Nephron progenitor cell (in vitro differentiated cells): ENCODE measurements around the gene KCNQ2.
A peak's percentile ranks its signal among the peaks of the same experiment; 100 is the strongest.

Experiments used
- DNase-seq: peaks from one replicate; pipeline ENCODE4 v3.0.0; 2021
- H3K27ac Mint-ChIP-seq: 2 replicates; pipeline ENCODE4 v1.8.0; 2021; ENCODE audit warnings: mild to moderate bottlenecking, moderate library complexity, mixed read lengths
- H3K27me3 Mint-ChIP-seq: 2 replicates; pipeline ENCODE4 v1.8.0; 2021; ENCODE audit warnings: mild to moderate bottlenecking, low read depth, mixed read lengths; ENCODE audit not compliant: poor library complexity
- H3K36me3 Mint-ChIP-seq: 2 replicates; pipeline ENCODE4 v1.8.0; 2021; ENCODE audit warnings: low read depth, mixed read lengths
- H3K4me1 Mint-ChIP-seq: 2 replicates; pipeline ENCODE4 v1.8.0; 2021; ENCODE audit warnings: mixed read lengths
- H3K4me3 Mint-ChIP-seq: 2 replicates; pipeline ENCODE4 v1.8.0; 2021; ENCODE audit warnings: mild to moderate bottlenecking, moderate library complexity, mixed read lengths
- H3K9me3 Mint-ChIP-seq: 2 replicates; pipeline ENCODE4 v1.8.0; 2021; ENCODE audit warnings: mild to moderate bottlenecking, moderate library complexity, mixed read lengths
- CTCF ChIP-seq: fragments of 200-600 bp; sonication (generic); IDR thresholded peaks from 2 replicates; pipeline ENCODE4 v1.5.0; 2021; ENCODE audit warnings: antibody characterized with exemption

KCNQ2 gene

GRCh38 chr20:63502671-63503172, 30.3 kb upstream of the KCNQ2 start:
- TF ChIP-seq CTCF = no peak
- no peak overlapping the region for H3K27ac Mint-ChIP-seq
- H3K9me3 Mint-ChIP-seq = peaks cover 35% of the 10 kb centered on the region
- H3K27me3 Mint-ChIP-seq = peaks cover 72% of the 10 kb centered on the region
- DNase-seq = no peak
- no peak overlapping the region for H3K4me3 Mint-ChIP-seq
- H3K4me1 Mint-ChIP-seq = peaks cover 6% of the 10 kb centered on the region
- H3K36me3 Mint-ChIP-seq = peaks cover 5% of the 10 kb centered on the region

GRCh38 chr20:63501818-63502670, 29.6 kb upstream of the KCNQ2 start:
- Mint-ChIP-seq H3K9me3 (peaks cover 32% of the 10 kb centered on the region), H3K36me3 (peaks cover 5% of the 10 kb centered on the region), H3K27me3 (peaks cover 75% of the 10 kb centered on the region), H3K4me3 (no peak overlapping the region), H3K27ac (no peak overlapping the region), H3K4me1 (peaks cover 6% of the 10 kb centered on the region)
- no peak for TF ChIP-seq CTCF
- DNase-seq = no peak

DNA sequence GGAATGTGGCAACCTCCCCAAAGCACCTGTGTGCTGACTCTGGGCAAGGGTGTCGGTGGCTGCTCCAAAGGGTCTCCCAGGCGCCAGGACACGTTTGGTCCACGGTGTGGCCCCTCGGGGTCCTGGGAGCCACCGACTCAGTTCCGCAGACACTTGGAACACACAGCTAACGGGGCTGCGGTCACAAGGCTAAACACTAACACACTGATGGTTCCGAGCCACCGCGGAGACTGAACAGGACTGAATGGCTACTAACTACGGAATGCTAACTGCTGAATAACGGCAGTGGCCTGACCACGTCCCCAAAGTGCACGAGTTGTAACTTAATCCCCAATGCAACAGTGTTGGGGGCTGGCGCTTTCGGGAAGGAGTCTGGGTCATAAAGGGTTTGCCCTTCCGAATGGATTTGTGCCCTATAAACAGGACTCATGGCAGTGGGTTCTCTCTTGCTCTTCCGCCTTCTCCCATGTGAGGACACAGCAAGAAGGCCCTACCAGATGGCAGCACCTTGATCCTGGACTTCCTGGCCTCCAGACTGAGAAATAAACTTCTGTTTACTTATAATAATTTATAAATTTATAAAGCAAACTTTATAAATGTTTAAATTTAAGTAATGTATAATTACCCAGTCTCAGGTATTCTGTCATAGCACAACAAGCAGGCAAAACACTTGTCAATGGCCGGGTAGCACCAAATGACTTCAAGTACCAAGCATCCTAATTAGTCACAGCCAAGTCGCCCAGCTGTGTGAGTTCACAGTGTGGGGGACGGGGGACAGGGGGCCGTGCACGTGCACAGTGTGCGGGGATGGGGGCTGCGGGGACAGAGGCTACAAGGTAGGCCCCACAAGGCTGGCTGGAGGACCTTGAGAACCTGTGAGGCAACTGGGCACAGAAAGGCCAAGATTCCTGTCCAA, 28.7 kb upstream of the KCNQ2 start:
- H3K27me3 Mint-ChIP-seq = peaks cover 75% of the 10 kb centered on the region
- no peak for TF ChIP-seq CTCF
- peaks cover 25% of the 10 kb centered on the region for H3K9me3 Mint-ChIP-seq

DNA sequence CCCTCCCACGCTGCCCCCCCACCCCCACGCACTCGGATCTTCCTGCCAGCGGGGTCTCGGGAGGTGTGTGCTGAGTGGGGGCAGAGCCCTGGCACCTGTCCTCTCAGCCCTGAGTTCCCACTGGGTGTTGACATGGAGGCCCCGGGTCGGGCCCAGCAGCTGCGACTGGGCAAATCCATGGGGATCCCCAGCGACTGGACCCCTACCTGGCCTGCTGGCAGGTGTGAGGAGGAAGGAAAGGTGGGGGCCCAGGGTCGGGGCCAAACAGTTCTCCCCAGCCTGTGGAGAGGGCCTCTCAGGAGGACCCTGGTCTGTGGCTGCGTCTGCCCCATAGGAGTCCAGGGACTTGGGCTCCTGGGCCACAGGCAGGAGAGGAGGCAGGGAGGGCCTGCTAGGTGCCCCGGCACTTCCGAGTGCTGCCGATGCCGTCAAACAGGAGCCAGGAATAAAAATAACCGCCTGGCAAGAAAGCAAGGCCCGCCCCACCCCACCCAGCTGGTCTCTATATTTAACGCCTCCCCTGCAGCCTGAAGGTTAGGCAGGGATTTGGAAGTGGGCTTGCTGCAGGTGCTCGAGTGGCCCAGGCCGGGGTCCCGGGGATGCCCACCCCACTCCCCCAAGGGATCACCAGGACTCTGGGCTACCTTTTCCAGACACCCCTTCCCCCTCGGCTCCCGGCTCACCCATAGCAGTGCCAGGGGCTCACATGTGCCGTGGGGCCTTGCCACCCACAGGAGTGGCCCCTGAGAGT, 27.9 kb upstream of the KCNQ2 start:
- Mint-ChIP-seq H3K27ac (no peak overlapping the region), H3K4me3 (no peak overlapping the region), H3K36me3 (peaks cover 5% of the 10 kb centered on the region), H3K9me3 (peaks cover 17% of the 10 kb centered on the region), H3K4me1 (peaks cover 6% of the 10 kb centered on the region), H3K27me3 (peaks cover 74% of the 10 kb centered on the region)
- DNase-seq = no peak
- TF ChIP-seq CTCF = no peak

More for the DNA sequence above, 28.7 kb upstream of the KCNQ2 start:
- peaks cover 5% of the 10 kb centered on the region for H3K36me3 Mint-ChIP-seq
- peak overlapping the region; percentile 36 for H3K4me3 Mint-ChIP-seq
- H3K27ac Mint-ChIP-seq = no peak overlapping the region
- DNase-seq = no peak
- H3K4me1 Mint-ChIP-seq = peaks cover 6% of the 10 kb centered on the region

DNA sequence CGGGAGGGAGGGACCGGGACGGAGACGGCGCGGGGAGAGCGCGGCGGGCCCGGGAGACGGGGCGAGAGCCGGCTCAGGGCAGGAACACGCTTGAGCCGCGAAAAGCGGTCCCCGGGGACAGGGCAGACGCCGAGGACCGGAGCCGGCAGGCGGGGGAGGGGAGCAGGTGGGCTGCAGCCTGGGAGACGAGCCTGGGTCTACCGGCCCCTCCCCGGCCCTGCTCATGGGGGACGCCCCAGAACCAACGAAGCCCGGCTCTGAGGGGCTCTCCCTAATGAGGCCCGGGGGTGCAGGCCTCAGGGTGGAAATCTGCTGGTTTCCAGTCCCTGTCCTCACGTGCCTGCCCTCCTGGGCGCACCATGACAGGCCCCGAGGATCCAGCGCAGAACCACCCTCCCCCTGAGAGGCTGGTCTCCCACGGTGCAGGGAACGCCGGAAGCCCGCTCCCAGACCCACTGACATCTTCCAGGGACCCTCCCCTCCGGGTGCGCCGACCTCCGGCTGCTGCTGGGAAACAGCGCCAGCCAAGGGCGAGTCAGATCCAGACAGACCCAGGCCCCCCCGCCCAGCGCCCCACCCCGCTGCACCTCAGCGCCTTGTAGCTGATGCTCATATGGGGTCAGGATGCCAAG, 27.0 kb upstream of the KCNQ2 start:
- DNase-seq = no peak
- H3K27me3 Mint-ChIP-seq = peaks cover 72% of the 10 kb centered on the region
- no peak overlapping the region for H3K27ac Mint-ChIP-seq
- H3K9me3 Mint-ChIP-seq = peaks cover 8% of the 10 kb centered on the region
- no peaks in the 10 kb centered on the region for H3K36me3 Mint-ChIP-seq
- no peak for TF ChIP-seq CTCF
- H3K4me1 Mint-ChIP-seq = peaks cover 6% of the 10 kb centered on the region
- H3K4me3 Mint-ChIP-seq = no peak overlapping the region
